Gastroesophageal sphincter (tissue), 3 donors: ENCODE data around the gene RHOC.

Experiments used
- EP300 ChIP-seq: sonication (generic); formaldehyde crosslinking; IDR thresholded peaks from one replicate; pipeline ENCODE4 v1.6.1; 2017; ENCODE audit warnings: antibody characterized with exemption, mild to moderate bottlenecking
- POLR2A ChIP-seq, 2 donors: fragments of 450-650 bp; IDR thresholded peaks; one replicate each; pipeline ENCODE4 v1.6.1; 2017; ENCODE audit warnings: antibody characterized with exemption in 2 of 2, mild to moderate bottlenecking in 2 of 2, moderate library complexity in 1 of 2
- TF ChIP-seq, protein P1 (sequence below), 4 experiments: fragments of 200-600 bp in 2 of 4; fragments of 450-650 bp in 2 of 4; sonication (generic) in 1 of 4; IDR thresholded peaks; one replicate each; pipeline ENCODE4 v1.5.1; 2017 to 2019; ENCODE audit warnings: antibody characterized with exemption in 4 of 4, mild to moderate bottlenecking in 2 of 4, moderate library complexity in 2 of 4

DNA sequence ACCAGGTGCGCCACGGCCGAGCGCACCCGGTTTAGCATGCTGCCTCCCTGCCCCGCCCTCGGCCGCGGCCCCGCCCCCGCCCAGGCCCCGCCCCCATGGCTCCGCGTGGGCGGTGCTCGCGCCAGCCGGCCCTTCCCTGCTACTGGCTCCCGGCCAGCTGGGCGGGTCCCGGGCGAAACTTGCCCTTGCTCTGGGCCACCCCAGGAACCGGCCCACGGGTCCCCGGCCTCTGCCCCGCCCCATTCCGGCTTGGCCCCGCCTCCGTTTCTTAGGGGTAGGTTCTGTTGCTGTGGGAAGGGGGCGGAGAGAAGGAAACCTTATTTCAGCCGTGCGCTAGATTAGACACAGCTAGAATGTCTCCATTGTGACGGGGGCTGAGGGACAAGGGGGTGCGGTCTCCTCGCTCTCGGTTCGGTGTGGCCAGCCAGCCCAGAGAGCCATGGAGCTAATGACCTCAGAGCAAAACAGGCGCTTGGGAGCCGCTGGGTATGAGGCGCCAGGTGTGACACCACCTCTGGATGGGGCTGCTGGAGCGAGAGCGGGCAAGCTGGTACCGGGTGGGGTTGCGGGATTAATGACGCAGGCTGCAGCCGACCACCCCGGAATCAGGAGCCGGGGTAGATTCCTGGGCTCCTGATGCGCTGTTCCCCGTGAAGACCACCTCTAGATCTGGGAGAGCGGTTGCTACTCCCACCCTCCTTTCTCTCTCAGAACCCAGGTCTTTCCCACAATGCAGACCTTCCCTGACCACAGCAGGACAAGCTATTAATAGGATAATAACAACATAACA lies 8.5 kb upstream of the RHOC start, which contains the start of gene PPM1J:
- TF ChIP-seq POLR2A (IDR thresholded peaks at IDR 0.05), result no peak
- TF ChIP-seq, protein P1, sequence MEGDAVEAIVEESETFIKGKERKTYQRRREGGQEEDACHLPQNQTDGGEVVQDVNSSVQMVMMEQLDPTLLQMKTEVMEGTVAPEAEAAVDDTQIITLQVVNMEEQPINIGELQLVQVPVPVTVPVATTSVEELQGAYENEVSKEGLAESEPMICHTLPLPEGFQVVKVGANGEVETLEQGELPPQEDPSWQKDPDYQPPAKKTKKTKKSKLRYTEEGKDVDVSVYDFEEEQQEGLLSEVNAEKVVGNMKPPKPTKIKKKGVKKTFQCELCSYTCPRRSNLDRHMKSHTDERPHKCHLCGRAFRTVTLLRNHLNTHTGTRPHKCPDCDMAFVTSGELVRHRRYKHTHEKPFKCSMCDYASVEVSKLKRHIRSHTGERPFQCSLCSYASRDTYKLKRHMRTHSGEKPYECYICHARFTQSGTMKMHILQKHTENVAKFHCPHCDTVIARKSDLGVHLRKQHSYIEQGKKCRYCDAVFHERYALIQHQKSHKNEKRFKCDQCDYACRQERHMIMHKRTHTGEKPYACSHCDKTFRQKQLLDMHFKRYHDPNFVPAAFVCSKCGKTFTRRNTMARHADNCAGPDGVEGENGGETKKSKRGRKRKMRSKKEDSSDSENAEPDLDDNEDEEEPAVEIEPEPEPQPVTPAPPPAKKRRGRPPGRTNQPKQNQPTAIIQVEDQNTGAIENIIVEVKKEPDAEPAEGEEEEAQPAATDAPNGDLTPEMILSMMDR (IDR thresholded peaks at IDR 0.05), result no peak
- no peak for TF ChIP-seq EP300
